ENCODE measurements around the gene SULT2B1. TPM values are rescaled to one million over a fixed set of nuclear protein-coding genes. Genes with fewer than 3 reads are reported as not detected.
"Not testable (repeated sequence)": the region's sequence is repeated elsewhere in the genome, so short reads cannot be mapped to it uniquely, and the experiment has no call there.

The SULT2B1 gene
- total RNA-seq, 1 donor from 2014 or later = not detected

GRCh38 chr19:48530066-48530720, 21.8 kb upstream of the SULT2B1 start:
- DNase-seq (ENCODE audit: low read depth) = no peak
- no peak overlapping the region for H3K4me3 ChIP-seq (ENCODE audit: low read depth, low read length)
- no peak for TF ChIP-seq CTCF (conservative IDR thresholded peaks at IDR 0.05; ENCODE audit: low read depth, low read length)

GRCh38 chr19:48530770-48531169, 21.2 kb upstream of the SULT2B1 start:
- no peak overlapping the region for H3K4me3 ChIP-seq (ENCODE audit: low read depth, low read length)
- no peak for DNase-seq (ENCODE audit: low read depth)
- TF ChIP-seq CTCF (conservative IDR thresholded peaks at IDR 0.05; ENCODE audit: low read depth, low read length) = no peak

- TF ChIP-seq CTCF (conservative IDR thresholded peaks at IDR 0.05; ENCODE audit: low read depth, low read length) = no peak
- no peak overlapping the region for H3K4me3 ChIP-seq (ENCODE audit: low read depth, low read length)
- no peak for DNase-seq (ENCODE audit: low read depth)
These were observed 18.2 kb upstream of the SULT2B1 start for GRCh38 chr19:48533770-48534169.

- no peak for DNase-seq (ENCODE audit: low read depth)
- TF ChIP-seq CTCF (conservative IDR thresholded peaks at IDR 0.05; ENCODE audit: low read depth, low read length) = no peak
These were observed 14.4 kb upstream of the SULT2B1 start for GRCh38 chr19:48537541-48537940.

GRCh38 chr19:48538057-48538456, 13.9 kb upstream of the SULT2B1 start:
- H3K4me3 ChIP-seq (ENCODE audit: low read depth, low read length); DNase-seq (ENCODE audit: low read depth): not testable (repeated sequence)

More at GRCh38 chr19:48537541-48537940, 14.4 kb upstream of the SULT2B1 start:
- H3K4me3 ChIP-seq (ENCODE audit: low read depth, low read length) = no peak overlapping the region

- no peak overlapping the region for H3K4me3 ChIP-seq (ENCODE audit: low read depth, low read length)
- DNase-seq (ENCODE audit: low read depth) = no peak
- no peak for TF ChIP-seq CTCF (conservative IDR thresholded peaks at IDR 0.05; ENCODE audit: low read depth, low read length)
These were observed 12.4 kb upstream of the SULT2B1 start for GRCh38 chr19:48539503-48540096.

GRCh38 chr19:48540110-48540509, 11.9 kb upstream of the SULT2B1 start:
- no peak for TF ChIP-seq CTCF (conservative IDR thresholded peaks at IDR 0.05; ENCODE audit: low read depth, low read length)
- H3K4me3 ChIP-seq (ENCODE audit: low read depth, low read length) = no peak overlapping the region
- DNase-seq (ENCODE audit: low read depth) = no peak
